ENCODE measurements around the gene VDR.

Gene VDR

DNA sequence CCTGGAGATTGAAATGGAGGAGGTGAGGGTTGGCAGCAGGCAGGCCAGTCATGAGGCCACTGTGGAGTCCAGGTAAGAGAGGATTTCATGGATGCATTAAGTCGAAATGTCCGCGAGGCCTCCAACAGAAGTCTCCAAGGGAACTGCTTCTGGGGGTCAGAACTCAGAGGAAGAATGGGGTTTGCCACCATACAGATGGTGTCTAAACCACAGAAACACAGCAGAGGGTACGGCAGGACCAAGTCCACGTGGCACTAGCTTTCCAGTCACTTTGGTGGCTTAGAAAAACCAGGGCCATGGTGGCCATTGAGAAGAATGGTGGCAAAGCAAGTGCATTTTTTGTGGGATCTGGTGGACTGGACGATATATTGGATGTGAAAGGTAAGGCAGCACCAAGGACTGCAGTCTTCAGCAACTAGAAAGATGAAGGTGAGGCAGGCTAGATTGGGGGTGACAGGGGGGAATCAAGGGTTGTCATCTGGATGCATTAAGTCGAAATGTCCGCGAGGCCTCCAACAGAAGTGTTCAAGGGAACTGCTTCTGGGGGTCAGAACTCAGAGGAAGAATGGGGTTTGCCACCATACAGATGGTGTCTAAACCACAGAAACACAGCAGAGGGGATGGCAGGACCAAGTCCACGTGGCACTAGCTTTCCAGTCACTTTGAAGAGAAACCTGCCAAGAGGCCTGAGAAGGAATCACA, 36.1 kb upstream of the VDR start:
- TF ChIP-seq, protein P1, sequence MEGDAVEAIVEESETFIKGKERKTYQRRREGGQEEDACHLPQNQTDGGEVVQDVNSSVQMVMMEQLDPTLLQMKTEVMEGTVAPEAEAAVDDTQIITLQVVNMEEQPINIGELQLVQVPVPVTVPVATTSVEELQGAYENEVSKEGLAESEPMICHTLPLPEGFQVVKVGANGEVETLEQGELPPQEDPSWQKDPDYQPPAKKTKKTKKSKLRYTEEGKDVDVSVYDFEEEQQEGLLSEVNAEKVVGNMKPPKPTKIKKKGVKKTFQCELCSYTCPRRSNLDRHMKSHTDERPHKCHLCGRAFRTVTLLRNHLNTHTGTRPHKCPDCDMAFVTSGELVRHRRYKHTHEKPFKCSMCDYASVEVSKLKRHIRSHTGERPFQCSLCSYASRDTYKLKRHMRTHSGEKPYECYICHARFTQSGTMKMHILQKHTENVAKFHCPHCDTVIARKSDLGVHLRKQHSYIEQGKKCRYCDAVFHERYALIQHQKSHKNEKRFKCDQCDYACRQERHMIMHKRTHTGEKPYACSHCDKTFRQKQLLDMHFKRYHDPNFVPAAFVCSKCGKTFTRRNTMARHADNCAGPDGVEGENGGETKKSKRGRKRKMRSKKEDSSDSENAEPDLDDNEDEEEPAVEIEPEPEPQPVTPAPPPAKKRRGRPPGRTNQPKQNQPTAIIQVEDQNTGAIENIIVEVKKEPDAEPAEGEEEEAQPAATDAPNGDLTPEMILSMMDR (IDR thresholded peaks at IDR 0.05; ENCODE audit: low read depth, low read length, missing control alignments), result no peak
- no peak for DNase-seq (ENCODE audit: low read depth)
- H3K4me3 ChIP-seq (ENCODE audit: low read depth, low read length), result no peak overlapping the region

DNA sequence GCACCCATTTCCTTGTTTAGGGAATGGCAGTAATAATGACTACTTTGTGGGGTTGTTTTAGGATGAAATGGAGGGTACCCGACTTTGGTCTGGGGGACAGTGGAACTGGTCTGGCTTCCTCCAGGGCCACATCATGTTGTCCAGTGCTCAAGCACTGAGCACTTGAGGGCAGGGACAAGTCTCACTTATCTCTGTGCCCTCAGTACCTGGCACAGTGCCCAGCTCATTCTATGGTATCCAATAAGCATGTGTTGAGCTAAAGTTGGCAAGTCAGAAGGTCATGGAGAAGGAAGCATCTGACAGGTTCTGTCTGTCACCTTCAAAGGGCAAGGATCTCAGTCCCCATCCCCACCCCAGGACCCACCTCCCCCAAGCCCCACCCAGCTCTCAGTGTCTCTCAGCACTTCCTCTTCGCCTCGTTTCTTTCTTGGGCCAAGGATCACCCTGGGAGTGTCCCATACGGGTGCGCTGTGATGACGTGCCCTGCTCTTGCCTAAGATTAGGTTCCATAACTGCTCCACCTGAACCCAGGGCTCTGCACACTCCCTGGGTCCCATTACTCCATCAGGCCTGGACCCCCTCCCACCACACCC, 34.3 kb upstream of the VDR start:
- TF ChIP-seq, protein P1 (IDR thresholded peaks at IDR 0.05; ENCODE audit: low read depth, low read length, missing control alignments), result no peak
- H3K4me3 ChIP-seq (ENCODE audit: low read depth, low read length), result no peak overlapping the region
- no peak for DNase-seq (ENCODE audit: low read depth)

DNA sequence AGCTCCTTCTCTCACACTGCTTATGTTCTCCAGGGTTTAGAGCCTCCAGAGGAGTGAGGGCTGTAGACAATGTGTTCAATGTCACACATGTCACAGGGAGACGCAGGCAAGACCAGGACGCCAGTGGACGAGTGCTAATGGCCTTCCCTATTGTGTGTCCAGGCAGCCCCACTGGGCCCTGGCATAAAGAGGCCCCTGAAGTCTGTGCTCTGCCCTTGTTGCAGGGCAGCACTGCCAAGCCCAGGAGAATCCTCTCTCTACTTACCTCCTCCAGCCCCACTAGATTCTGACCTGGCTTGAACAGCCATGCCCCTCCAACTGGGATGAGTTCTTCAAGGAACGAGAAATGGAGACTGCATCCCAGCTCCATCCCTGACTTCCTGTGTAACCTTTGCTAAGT, 33.8 kb upstream of the VDR start:
- TF ChIP-seq, protein P1 (IDR thresholded peaks at IDR 0.05; ENCODE audit: low read depth, low read length, missing control alignments), result no peak
- DNase-seq (ENCODE audit: low read depth), result no peak
- no peak overlapping the region for H3K4me3 ChIP-seq (ENCODE audit: low read depth, low read length)

DNA sequence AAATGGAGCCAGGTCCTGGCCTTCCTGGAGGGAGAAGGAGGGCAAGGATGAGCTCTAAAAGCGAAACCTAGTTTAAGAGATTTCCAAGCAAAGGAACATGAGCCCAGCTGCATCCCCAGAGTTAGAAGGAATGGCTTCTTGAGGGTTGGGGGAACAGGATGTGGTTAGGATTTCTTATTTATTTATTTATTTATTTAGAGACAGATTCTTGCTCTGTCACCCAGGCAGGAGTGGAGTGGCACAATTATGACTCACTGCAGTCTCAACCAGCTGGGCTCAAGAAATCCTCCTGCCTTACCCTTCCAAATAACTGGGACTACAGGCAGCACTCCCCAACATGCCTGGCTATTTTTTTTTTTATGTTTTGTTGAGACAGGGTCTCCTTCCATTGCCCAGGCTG, 33.3 kb upstream of the VDR start:
- no peak overlapping the region for H3K4me3 ChIP-seq (ENCODE audit: low read depth, low read length)
- TF ChIP-seq, protein P1 (IDR thresholded peaks at IDR 0.05; ENCODE audit: low read depth, low read length, missing control alignments), result no peak
- no peak for DNase-seq (ENCODE audit: low read depth)

DNA sequence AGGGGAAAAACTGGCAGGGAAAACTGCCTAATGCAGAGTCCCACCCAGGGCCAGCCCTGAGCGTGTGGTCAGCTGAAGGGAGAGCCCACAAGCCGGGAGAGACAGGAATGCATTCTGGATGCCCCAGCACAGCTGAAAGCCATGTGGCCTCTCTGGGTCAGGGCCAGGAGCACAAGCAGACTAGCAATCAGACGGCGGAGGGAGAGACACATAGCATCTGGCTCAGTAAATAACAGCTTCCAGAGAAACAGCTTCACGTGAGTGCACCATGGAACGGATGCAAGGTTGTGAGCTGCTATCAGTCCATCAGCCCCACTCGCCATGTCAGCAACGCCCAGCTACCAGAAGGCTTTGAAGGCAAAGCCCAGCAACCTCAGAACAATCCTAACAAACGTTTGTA, 30.4 kb upstream of the VDR start:
- TF ChIP-seq, protein P1 (IDR thresholded peaks at IDR 0.05; ENCODE audit: low read depth, low read length, missing control alignments), result no peak
- H3K4me3 ChIP-seq (ENCODE audit: low read depth, low read length), result no peak overlapping the region
- no peak for DNase-seq (ENCODE audit: low read depth)

DNA sequence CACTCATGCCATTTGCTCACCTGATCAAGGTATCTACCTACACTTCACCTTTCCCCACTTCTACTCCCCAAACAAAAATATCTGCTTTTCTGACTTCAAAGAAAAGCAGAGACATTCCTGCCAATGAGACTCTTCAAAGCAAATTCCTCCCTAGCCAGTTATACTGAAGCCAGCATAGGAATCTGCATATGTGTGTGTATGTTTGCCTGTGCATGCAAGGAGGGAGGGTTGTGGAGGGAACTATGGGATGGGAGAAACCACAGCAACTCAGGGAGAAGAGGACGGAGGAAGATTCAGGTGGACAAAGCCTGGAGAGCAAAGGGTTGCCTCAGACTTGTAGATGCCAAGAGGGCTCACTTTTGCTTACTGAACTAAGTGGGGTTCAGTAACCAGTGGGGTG, 26.4 kb upstream of the VDR start:
- no peak overlapping the region for H3K4me3 ChIP-seq (ENCODE audit: low read depth, low read length)
- DNase-seq (ENCODE audit: low read depth), result no peak
- TF ChIP-seq, protein P1 (IDR thresholded peaks at IDR 0.05; ENCODE audit: low read depth, low read length, missing control alignments), result no peak

DNA sequence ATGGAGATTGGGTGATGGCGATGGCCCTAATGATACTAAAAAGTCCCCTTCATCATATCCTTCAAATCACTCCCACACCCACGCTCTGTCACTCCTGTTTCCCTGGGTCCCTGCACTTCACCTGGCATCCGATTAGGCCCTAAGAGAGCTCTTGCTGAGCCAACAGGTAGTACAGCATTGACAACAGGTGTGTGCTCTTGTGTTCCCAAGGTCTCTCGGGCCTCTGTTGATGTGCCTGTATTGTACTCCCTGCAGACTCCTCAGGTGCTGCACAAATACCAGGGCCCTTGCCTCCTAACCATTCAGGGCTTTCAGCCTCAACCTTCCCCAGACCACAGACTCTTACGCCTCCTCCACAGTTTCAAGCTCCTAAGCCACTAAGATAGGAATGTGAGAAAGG, 25.8 kb upstream of the VDR start:
- H3K4me3 ChIP-seq (ENCODE audit: low read depth, low read length), result no peak overlapping the region
- TF ChIP-seq, protein P1 (IDR thresholded peaks at IDR 0.05; ENCODE audit: low read depth, low read length, missing control alignments), result no peak
- DNase-seq (ENCODE audit: low read depth), result no peak
